GM12875 (cell line): ENCODE results near the gene FLNC.

Experiments used
- H3K4me3 ChIP-seq: one replicate; pipeline ENCODE4 v1.5.1; 2011; ENCODE audit warnings: low read depth, low read length, control low read depth
- CTCF ChIP-seq: IDR thresholded peaks from 2 replicates; pipeline ENCODE4 v1.5.1; 2011; ENCODE audit warnings: low read depth, mild to moderate bottlenecking, control low read depth, inconsistent platforms, low read length, moderate library complexity, borderline replicate concordance; ENCODE audit not compliant: insufficient read depth

FLNC gene

GRCh38 chr7:128845987-128846386 is 15.8 kb downstream of the FLNC start:
- no peak for TF ChIP-seq CTCF
- H3K4me3 ChIP-seq = no peak overlapping the region

GRCh38 chr7:128846781-128847444 is 16.7 kb downstream of the FLNC start:
- no peak for TF ChIP-seq CTCF

GRCh38 chr7:128847721-128848211 is 17.6 kb downstream of the FLNC start:
- no peak overlapping the region for H3K4me3 ChIP-seq
- no peak for TF ChIP-seq CTCF

More at GRCh38 chr7:128846781-128847444, 16.7 kb downstream of the FLNC start:
- H3K4me3 ChIP-seq = no peak overlapping the region

GRCh38 chr7:128848289-128849155 is 18.3 kb downstream of the FLNC start:
- TF ChIP-seq CTCF = no peak
- H3K4me3 ChIP-seq = no peak overlapping the region

- no peak for TF ChIP-seq CTCF
- no peak overlapping the region for H3K4me3 ChIP-seq
Measured at GRCh38 chr7:128849156-128849515, 18.9 kb downstream of the FLNC start.

GRCh38 chr7:128849804-128850490 is 19.7 kb downstream of the FLNC start:
- no peak for TF ChIP-seq CTCF

More at GRCh38 chr7:128849804-128850490, 19.7 kb downstream of the FLNC start:
- H3K4me3 ChIP-seq = no peak overlapping the region
